ENCODE data around the gene NHLRC4.

DNA sequence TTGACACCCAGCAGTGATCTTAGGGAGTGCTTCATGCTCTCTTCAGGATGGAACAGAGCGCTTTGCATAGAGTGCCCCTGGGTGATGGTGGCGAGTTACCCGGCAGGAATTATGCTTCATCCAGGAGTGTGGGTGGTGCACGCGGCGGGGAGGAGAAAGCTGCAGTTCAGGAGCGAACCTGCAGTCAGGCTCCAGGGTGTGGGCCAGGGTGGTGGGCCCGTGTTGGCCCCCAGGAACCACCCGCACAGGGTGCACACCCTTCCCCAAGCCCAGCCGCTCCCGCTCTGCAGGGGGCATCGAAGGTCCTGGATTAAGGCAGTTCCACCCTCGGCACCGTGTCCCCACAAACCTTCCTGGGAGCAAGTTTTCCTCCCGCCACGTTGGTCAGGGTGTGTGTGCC lies 27.0 kb downstream of the NHLRC4 start:
- TF ChIP-seq, protein P1, sequence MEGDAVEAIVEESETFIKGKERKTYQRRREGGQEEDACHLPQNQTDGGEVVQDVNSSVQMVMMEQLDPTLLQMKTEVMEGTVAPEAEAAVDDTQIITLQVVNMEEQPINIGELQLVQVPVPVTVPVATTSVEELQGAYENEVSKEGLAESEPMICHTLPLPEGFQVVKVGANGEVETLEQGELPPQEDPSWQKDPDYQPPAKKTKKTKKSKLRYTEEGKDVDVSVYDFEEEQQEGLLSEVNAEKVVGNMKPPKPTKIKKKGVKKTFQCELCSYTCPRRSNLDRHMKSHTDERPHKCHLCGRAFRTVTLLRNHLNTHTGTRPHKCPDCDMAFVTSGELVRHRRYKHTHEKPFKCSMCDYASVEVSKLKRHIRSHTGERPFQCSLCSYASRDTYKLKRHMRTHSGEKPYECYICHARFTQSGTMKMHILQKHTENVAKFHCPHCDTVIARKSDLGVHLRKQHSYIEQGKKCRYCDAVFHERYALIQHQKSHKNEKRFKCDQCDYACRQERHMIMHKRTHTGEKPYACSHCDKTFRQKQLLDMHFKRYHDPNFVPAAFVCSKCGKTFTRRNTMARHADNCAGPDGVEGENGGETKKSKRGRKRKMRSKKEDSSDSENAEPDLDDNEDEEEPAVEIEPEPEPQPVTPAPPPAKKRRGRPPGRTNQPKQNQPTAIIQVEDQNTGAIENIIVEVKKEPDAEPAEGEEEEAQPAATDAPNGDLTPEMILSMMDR (IDR thresholded peaks at IDR 0.05; ENCODE audit: insufficient read depth, low read length) = no peak
- TF ChIP-seq GABPA (IDR thresholded peaks at IDR 0.05; ENCODE audit: low read depth) = no peak
